GM03348 (cell line): ENCODE data around the gene GALNT10.
A peak's percentile ranks its signal among the peaks of the same experiment; 100 is the strongest.

ENCODE experiments used
- DNase-seq: peaks from one replicate; pipeline ENCODE4 v3.0.0; 2012; ENCODE audit warnings: low spot score

The GALNT10 gene

GRCh38 chr5:154445422-154446194, 255.1 kb downstream of the GALNT10 start, which contains the start of gene SAP30L:
Gene SAP30L (plus strand): TSS chr5:154445997. CDS start chr5:154446605, 608 bp downstream.
- DNase-seq, result peak; percentile 100

GRCh38 chr5:154446195-154447088, 255.9 kb downstream of the GALNT10 start:
- peak; percentile 79 for DNase-seq

- no peak for DNase-seq
Observed at GRCh38 chr5:154447089-154447725, 256.7 kb downstream of the GALNT10 start.

- DNase-seq, result no peak
Observed at GRCh38 chr5:154449786-154450185, 259.3 kb downstream of the GALNT10 start.

- no peak for DNase-seq
Observed at GRCh38 chr5:154451957-154452356, 261.4 kb downstream of the GALNT10 start.

DNA sequence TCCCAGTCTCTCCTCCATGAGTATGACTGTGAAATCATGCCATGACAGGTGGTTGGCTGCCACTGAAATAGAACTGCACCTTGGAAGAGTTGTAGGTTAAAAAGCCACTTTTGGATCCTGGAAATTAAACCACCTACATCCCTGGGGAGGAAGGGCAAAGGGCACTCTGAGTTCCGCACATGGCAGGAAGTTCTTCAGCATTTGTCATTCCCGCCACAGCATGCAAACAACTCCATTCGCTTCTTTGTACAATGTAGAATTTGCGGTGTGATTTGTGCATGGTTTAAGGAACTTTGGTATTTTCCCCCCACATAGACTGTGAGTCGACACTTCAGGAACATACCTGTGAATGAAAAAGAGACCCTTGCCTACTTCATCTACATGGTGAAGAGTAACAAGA, 265.1 kb downstream of the GALNT10 start:
- DNase-seq, result no peak

DNA sequence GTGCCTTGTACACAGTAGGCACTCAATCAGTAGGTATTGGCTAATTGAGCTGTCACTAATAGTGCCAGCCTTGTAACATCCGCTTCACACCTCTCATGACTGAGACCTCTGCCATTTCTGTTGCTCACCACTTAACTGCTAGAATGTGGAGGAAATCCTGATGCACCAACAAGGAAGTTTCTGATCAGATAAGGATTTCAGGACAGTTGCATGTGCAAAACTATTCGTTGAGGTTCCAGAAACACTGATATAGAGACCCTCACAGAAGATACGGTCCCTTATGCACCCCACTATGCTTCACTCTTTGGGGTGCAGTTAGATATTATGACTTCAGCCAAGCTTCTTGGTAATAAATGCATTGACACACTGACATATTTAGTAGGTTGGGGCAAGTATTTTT, 266.0 kb downstream of the GALNT10 start:
- DNase-seq, result no peak

DNA sequence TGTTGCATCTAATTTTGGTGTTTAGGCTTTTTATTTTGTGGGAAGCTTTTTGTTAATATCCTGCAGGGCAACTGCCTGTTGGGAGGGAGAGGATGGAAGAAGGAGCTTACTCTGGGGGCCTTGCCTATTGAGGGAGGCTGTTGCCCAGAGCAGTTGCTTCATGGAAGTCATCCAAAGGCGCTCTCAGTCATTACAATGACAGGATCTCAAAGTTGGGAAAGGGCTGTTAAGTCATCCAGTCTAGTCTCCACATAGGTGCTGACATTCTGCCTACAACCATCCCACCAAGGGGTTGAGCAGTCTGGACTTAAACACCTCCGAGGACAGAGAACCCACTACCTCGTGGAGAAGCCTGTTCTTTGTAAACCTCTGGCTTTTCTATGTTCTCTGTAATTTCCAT, 268.5 kb downstream of the GALNT10 start:
- DNase-seq, result no peak

GRCh38 chr5:154460172-154460571, 269.6 kb downstream of the GALNT10 start:
- no peak for DNase-seq

GRCh38 chr5:154461531-154461930, 271.0 kb downstream of the GALNT10 start:
- DNase-seq, result no peak

- no peak for DNase-seq
Observed at GRCh38 chr5:154464438-154464837, 273.9 kb downstream of the GALNT10 start.

DNA sequence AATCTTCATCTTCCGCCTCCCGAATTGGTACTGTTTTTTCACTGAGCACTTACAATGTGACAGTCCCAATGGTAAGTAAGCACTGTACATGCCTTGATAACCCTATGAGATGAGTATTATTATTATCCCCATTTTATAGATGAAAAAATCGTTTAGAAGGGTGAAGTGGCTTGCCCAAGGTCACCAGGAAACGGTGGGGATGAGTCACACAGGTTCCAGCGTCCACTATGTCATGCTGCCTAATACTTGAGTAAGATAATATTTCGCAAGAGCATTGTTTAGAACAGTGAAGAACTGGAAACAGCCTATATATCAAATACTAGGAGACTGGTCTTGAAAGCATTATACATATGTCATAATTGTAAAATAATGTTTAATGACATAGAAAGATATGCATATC, 274.6 kb downstream of the GALNT10 start:
- DNase-seq, result peak; percentile 51

- no peak for DNase-seq
Observed at GRCh38 chr5:154466147-154466546, 275.6 kb downstream of the GALNT10 start.

- no peak for DNase-seq
Observed at GRCh38 chr5:154466671-154467070, 276.1 kb downstream of the GALNT10 start.

- peak; percentile 92 for DNase-seq
Observed at GRCh38 chr5:154467655-154468354, 277.3 kb downstream of the GALNT10 start.

DNA sequence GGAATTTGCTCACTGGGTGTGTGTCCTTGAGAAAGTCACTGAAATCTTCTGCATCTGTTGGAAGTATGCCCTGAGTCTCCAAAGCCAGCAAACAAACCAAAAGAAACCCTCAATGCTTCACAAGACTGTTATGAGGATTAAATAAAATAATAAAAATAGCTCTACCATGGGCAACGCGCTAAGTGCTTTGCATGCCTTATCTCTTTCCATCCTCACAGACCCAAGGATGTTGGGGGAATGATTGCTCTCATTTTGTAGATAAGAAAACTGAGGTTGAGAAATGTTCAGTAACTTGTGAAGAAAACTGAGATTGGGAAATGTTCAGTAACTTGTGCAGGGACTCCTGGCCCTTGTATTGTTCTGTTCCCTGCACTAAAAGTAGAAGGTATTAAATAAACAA, 279.6 kb downstream of the GALNT10 start:
- no peak for DNase-seq
